ENCODE data around the gene RALGAPA2. TPM values are rescaled to one million over a fixed set of nuclear protein-coding genes. Genes with fewer than 3 reads are reported as not detected.

The RALGAPA2 gene
- polyA plus RNA-seq, 1 of the 3 experiments (the other 2 are of a cell fraction) = 1.0 TPM

DNA sequence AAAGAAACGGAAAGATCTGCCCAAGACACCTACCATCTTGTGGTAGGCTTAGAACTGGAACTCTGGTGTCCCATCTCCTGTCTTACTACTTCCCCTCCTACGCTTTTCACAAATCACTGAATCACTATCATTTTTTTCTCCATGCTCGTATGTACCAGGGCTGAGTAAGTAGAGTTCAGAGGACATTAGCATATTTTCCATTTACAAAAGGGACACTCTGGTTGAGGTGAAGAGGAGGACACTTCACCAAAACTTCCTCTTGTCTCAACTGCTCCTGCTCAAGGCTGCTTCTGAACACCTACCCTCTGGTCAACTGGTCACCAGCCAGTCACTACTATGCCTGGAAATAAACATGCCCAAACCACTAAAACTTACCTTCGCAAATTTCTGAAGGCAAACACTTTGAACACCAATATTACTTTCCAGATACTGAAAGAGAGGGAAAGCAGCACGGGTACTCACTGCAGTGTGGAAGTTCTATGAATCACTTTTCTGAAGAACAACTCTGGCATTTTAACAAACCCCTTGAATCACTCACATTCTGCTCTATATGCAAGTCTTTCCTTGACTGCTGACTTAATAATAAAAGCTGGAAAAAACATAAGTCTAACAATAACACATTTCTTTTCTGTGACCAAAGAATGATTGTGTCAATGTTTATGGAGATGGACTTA lies 221.2 kb downstream of the RALGAPA2 start:
- H3K27me3 ChIP-seq (ENCODE audit: insufficient read depth) = no peaks in the 10 kb centered on the region
- no peaks in the 10 kb centered on the region for H4K20me1 ChIP-seq (ENCODE audit: insufficient read depth)
- H3K4me1 ChIP-seq (ENCODE audit: control insufficient read depth in 1 of 2, insufficient read depth in 2 of 2, low read depth in 1 of 2, low read length in 1 of 2) = peaks cover 0 to 17% of the 10 kb centered on the region in 2 experiments; a peak in 2 of 4 replicates
- peaks cover 0 to 2% of the 10 kb centered on the region in 2 experiments for H3K36me3 ChIP-seq (replicated peaks in 1 of 2; ENCODE audit: control insufficient read depth in 1 of 2, insufficient read depth in 2 of 2, low read length in 1 of 2)
- no peaks in the 10 kb centered on the region for H3K9me2 ChIP-seq
- no peak overlapping the region for H3K4me3 ChIP-seq (ENCODE audit: low read depth in 2 of 2, low read length in 1 of 2)
- no peaks in the 10 kb centered on the region for H3F3A ChIP-seq (replicated peaks; ENCODE audit: insufficient read depth)
- no peaks in the 10 kb centered on the region for H3K9me3 ChIP-seq
- H3K27ac ChIP-seq (ENCODE audit: low read depth in 2 of 2, low read length in 1 of 2) = no peak overlapping the region
- no peak overlapping the region for H2AFZ ChIP-seq (ENCODE audit: low read depth)
- no peaks in the 10 kb centered on the region for H3K79me2 ChIP-seq (ENCODE audit: insufficient read depth)
- ChIA-PET CTCF (interaction anchor here (0.7 to 1.5 kb wide), 2 partner anchors 66 to 254 kb away, joined by 3 read pairs; no protein-coding TSS in a partner anchor), POLR2A (no interaction called here)
- no peak for DNase-seq
- H3K4me2 ChIP-seq = no peak overlapping the region
- 82% methylated on average over 5 of the region's 5 CpGs for WGBS (ENCODE audit: low lambda C conversion rate)
- no peak overlapping the region for H3K9ac ChIP-seq
- no peak for TF ChIP-seq FOSL2 (IDR thresholded peaks at IDR 0.05; ENCODE audit: borderline replicate concordance, low read depth)
- no peak for TF ChIP-seq RFX5 (IDR thresholded peaks at IDR 0.05; ENCODE audit: low read length)
- TF ChIP-seq, protein P1, sequence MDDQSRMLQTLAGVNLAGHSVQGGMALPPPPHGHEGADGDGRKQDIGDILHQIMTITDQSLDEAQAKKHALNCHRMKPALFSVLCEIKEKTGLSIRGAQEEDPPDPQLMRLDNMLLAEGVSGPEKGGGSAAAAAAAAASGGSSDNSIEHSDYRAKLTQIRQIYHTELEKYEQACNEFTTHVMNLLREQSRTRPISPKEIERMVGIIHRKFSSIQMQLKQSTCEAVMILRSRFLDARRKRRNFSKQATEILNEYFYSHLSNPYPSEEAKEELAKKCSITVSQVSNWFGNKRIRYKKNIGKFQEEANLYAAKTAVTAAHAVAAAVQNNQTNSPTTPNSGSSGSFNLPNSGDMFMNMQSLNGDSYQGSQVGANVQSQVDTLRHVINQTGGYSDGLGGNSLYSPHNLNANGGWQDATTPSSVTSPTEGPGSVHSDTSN (IDR thresholded peaks at IDR 0.05) = no peak
- no peak for TF ChIP-seq RCOR1 (IDR thresholded peaks at IDR 0.05; ENCODE audit: low read length)
- TF ChIP-seq GABPA (IDR thresholded peaks at IDR 0.05; ENCODE audit: low read depth) = no peak
- TF ChIP-seq JUND (IDR thresholded peaks at IDR 0.05) = no peak
- TF ChIP-seq, protein P2, sequence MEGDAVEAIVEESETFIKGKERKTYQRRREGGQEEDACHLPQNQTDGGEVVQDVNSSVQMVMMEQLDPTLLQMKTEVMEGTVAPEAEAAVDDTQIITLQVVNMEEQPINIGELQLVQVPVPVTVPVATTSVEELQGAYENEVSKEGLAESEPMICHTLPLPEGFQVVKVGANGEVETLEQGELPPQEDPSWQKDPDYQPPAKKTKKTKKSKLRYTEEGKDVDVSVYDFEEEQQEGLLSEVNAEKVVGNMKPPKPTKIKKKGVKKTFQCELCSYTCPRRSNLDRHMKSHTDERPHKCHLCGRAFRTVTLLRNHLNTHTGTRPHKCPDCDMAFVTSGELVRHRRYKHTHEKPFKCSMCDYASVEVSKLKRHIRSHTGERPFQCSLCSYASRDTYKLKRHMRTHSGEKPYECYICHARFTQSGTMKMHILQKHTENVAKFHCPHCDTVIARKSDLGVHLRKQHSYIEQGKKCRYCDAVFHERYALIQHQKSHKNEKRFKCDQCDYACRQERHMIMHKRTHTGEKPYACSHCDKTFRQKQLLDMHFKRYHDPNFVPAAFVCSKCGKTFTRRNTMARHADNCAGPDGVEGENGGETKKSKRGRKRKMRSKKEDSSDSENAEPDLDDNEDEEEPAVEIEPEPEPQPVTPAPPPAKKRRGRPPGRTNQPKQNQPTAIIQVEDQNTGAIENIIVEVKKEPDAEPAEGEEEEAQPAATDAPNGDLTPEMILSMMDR (IDR thresholded peaks at IDR 0.05) = no peak
- no peak for TF ChIP-seq EP300 (IDR thresholded peaks at IDR 0.05; ENCODE audit: borderline replicate concordance in 1 of 2, low read depth in 1 of 2, low read length in 1 of 2)
- TF ChIP-seq, protein P3, sequence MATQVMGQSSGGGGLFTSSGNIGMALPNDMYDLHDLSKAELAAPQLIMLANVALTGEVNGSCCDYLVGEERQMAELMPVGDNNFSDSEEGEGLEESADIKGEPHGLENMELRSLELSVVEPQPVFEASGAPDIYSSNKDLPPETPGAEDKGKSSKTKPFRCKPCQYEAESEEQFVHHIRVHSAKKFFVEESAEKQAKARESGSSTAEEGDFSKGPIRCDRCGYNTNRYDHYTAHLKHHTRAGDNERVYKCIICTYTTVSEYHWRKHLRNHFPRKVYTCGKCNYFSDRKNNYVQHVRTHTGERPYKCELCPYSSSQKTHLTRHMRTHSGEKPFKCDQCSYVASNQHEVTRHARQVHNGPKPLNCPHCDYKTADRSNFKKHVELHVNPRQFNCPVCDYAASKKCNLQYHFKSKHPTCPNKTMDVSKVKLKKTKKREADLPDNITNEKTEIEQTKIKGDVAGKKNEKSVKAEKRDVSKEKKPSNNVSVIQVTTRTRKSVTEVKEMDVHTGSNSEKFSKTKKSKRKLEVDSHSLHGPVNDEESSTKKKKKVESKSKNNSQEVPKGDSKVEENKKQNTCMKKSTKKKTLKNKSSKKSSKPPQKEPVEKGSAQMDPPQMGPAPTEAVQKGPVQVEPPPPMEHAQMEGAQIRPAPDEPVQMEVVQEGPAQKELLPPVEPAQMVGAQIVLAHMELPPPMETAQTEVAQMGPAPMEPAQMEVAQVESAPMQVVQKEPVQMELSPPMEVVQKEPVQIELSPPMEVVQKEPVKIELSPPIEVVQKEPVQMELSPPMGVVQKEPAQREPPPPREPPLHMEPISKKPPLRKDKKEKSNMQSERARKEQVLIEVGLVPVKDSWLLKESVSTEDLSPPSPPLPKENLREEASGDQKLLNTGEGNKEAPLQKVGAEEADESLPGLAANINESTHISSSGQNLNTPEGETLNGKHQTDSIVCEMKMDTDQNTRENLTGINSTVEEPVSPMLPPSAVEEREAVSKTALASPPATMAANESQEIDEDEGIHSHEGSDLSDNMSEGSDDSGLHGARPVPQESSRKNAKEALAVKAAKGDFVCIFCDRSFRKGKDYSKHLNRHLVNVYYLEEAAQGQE (IDR thresholded peaks at IDR 0.05; ENCODE audit: low read depth, low read length) = no peak
- no peak for TF ChIP-seq ELF1 (IDR thresholded peaks at IDR 0.05)
- TF ChIP-seq POLR2AphosphoS5 (IDR thresholded peaks at IDR 0.05; ENCODE audit: low read depth, low read length) = no peak
